Measurements from ENCODE around the gene TYK2. TPM values are rescaled to one million over a fixed set of nuclear protein-coding genes. Genes with fewer than 3 reads are reported as not detected.
A peak's percentile ranks its signal among the peaks of the same experiment; 100 is the strongest.
"Not testable (repeated sequence)": the region's sequence is repeated elsewhere in the genome, so short reads cannot be mapped to it uniquely, and the experiment has no call there.

The TYK2 gene
- total RNA-seq, 2 donors from 2014 or later: 241 to 267 TPM

GRCh38 chr19:10402441-10403038, 22.2 kb upstream of the TYK2 start:
- no peaks in the 10 kb centered on the region for H3K36me3 Mint-ChIP-seq (ENCODE audit: low read depth)
- peak overlapping the region; percentile 94 for H3K4me3 Mint-ChIP-seq
- DNase-seq: no peak
- ATAC-seq: no peak
- H3K27me3 Mint-ChIP-seq: no peaks in the 10 kb centered on the region
- no peaks in the 10 kb centered on the region for H3K9me3 ChIP-seq (ENCODE audit: control insufficient read depth, low read length, poor library complexity, severe bottlenecking)
- H3K4me1 Mint-ChIP-seq: peaks cover 51% of the 10 kb centered on the region
- peak overlapping the region; percentile 95 for H3K27ac Mint-ChIP-seq

GRCh38 chr19:10399878-10400277, 19.5 kb upstream of the TYK2 start:
- Mint-ChIP-seq H3K27me3 (no peaks in the 10 kb centered on the region), H3K4me1 (peaks cover 43% of the 10 kb centered on the region), H3K27ac (no peak overlapping the region), H3K4me3 (no peak overlapping the region), H3K36me3 (ENCODE audit: low read depth) (no peaks in the 10 kb centered on the region)
- ATAC-seq (no peak), DNase-seq (no peak)
- H3K9me3 ChIP-seq (ENCODE audit: control insufficient read depth, low read length, poor library complexity, severe bottlenecking): no peaks in the 10 kb centered on the region

GRCh38 chr19:10399340-10399739, 19.0 kb upstream of the TYK2 start:
- Mint-ChIP-seq H3K4me1 (peaks cover 39% of the 10 kb centered on the region), H3K27ac (peak overlapping the region; percentile 75)
- H3K27me3 Mint-ChIP-seq; H3K4me3 Mint-ChIP-seq; DNase-seq; H3K9me3 ChIP-seq (ENCODE audit: control insufficient read depth, low read length, poor library complexity, severe bottlenecking); H3K36me3 Mint-ChIP-seq (ENCODE audit: low read depth); ATAC-seq: not testable (repeated sequence)

- no peaks in the 10 kb centered on the region for H3K36me3 Mint-ChIP-seq (ENCODE audit: low read depth)
- peak overlapping the region; percentile 75 for H3K27ac Mint-ChIP-seq
- DNase-seq: no peak
- H3K27me3 Mint-ChIP-seq: no peaks in the 10 kb centered on the region
- H3K9me3 ChIP-seq (ENCODE audit: control insufficient read depth, low read length, poor library complexity, severe bottlenecking): no peaks in the 10 kb centered on the region
- H3K4me1 Mint-ChIP-seq: peaks cover 39% of the 10 kb centered on the region
- H3K4me3 Mint-ChIP-seq: no peak overlapping the region
- ATAC-seq: no peak
These were observed 18.4 kb upstream of the TYK2 start for GRCh38 chr19:10398819-10399218.

GRCh38 chr19:10395917-10396316, 15.5 kb upstream of the TYK2 start:
- Mint-ChIP-seq H3K27ac (peak overlapping the region; percentile 54), H3K36me3 (ENCODE audit: low read depth) (no peaks in the 10 kb centered on the region), H3K4me1 (peaks cover 19% of the 10 kb centered on the region), H3K4me3 (peak overlapping the region; percentile 36), H3K27me3 (no peaks in the 10 kb centered on the region)
- DNase-seq (no peak), ATAC-seq (no peak)
- no peaks in the 10 kb centered on the region for H3K9me3 ChIP-seq (ENCODE audit: control insufficient read depth, low read length, poor library complexity, severe bottlenecking)

- Mint-ChIP-seq H3K27ac (peak overlapping the region; percentile 54), H3K4me3 (no peak overlapping the region), H3K36me3 (ENCODE audit: low read depth) (no peaks in the 10 kb centered on the region), H3K4me1 (peaks cover 22% of the 10 kb centered on the region), H3K27me3 (no peaks in the 10 kb centered on the region)
- no peaks in the 10 kb centered on the region for H3K9me3 ChIP-seq (ENCODE audit: control insufficient read depth, low read length, poor library complexity, severe bottlenecking)
- ATAC-seq (no peak), DNase-seq (no peak)
These were observed 15.1 kb upstream of the TYK2 start for GRCh38 chr19:10395436-10395835.

- Mint-ChIP-seq H3K27ac (no peak overlapping the region), H3K4me3 (no peak overlapping the region), H3K27me3 (no peaks in the 10 kb centered on the region), H3K4me1 (peaks cover 23% of the 10 kb centered on the region), H3K36me3 (ENCODE audit: low read depth) (no peaks in the 10 kb centered on the region)
- DNase-seq (no peak), ATAC-seq (no peak)
- H3K9me3 ChIP-seq (ENCODE audit: control insufficient read depth, low read length, poor library complexity, severe bottlenecking): no peaks in the 10 kb centered on the region
These were observed 14.6 kb upstream of the TYK2 start for GRCh38 chr19:10395003-10395402.

GRCh38 chr19:10393137-10393536, 12.8 kb upstream of the TYK2 start:
- Mint-ChIP-seq H3K36me3 (ENCODE audit: low read depth) (no peaks in the 10 kb centered on the region), H3K4me1 (peaks cover 21% of the 10 kb centered on the region), H3K27ac (no peak overlapping the region), H3K4me3 (no peak overlapping the region), H3K27me3 (no peaks in the 10 kb centered on the region)
- no peak for DNase-seq
- no peaks in the 10 kb centered on the region for H3K9me3 ChIP-seq (ENCODE audit: control insufficient read depth, low read length, poor library complexity, severe bottlenecking)
- no peak for ATAC-seq

GRCh38 chr19:10392120-10392519, 11.7 kb upstream of the TYK2 start:
- ATAC-seq (no peak), DNase-seq (no peak)
- Mint-ChIP-seq H3K4me1 (peaks cover 14% of the 10 kb centered on the region), H3K36me3 (ENCODE audit: low read depth) (no peaks in the 10 kb centered on the region), H3K27me3 (no peaks in the 10 kb centered on the region), H3K27ac (no peak overlapping the region), H3K4me3 (no peak overlapping the region)
- H3K9me3 ChIP-seq (ENCODE audit: control insufficient read depth, low read length, poor library complexity, severe bottlenecking): no peaks in the 10 kb centered on the region

- Mint-ChIP-seq H3K4me3 (no peak overlapping the region), H3K4me1 (peaks cover 10% of the 10 kb centered on the region), H3K27ac (peak overlapping the region; percentile 77), H3K27me3 (no peaks in the 10 kb centered on the region), H3K36me3 (ENCODE audit: low read depth) (no peaks in the 10 kb centered on the region)
- H3K9me3 ChIP-seq (ENCODE audit: control insufficient read depth, low read length, poor library complexity, severe bottlenecking): no peaks in the 10 kb centered on the region
- ATAC-seq (peak; percentile 51), DNase-seq (peak; percentile 45 to 49 (median 45))
These were observed 10.4 kb upstream of the TYK2 start for GRCh38 chr19:10390652-10391286.

GRCh38 chr19:10389863-10390262, 9.5 kb upstream of the TYK2 start:
- Mint-ChIP-seq H3K4me1 (peaks cover 10% of the 10 kb centered on the region), H3K27me3 (no peaks in the 10 kb centered on the region), H3K27ac (peak overlapping the region; percentile 77), H3K36me3 (ENCODE audit: low read depth) (no peaks in the 10 kb centered on the region), H3K4me3 (no peak overlapping the region)
- no peak for ATAC-seq
- DNase-seq: no peak
- H3K9me3 ChIP-seq (ENCODE audit: control insufficient read depth, low read length, poor library complexity, severe bottlenecking): no peaks in the 10 kb centered on the region

- H3K27ac Mint-ChIP-seq: peak overlapping the region; percentile 47
- peak overlapping the region; percentile 36 for H3K4me3 Mint-ChIP-seq
- ATAC-seq (peak; percentile 68), DNase-seq (peak; percentile 65 to 74 (median 70))
- H3K36me3 Mint-ChIP-seq (ENCODE audit: low read depth): no peaks in the 10 kb centered on the region
- H3K4me1 Mint-ChIP-seq: peaks cover 10% of the 10 kb centered on the region
- no peaks in the 10 kb centered on the region for H3K27me3 Mint-ChIP-seq
- H3K9me3 ChIP-seq (ENCODE audit: control insufficient read depth, low read length, poor library complexity, severe bottlenecking): no peaks in the 10 kb centered on the region
These were observed 8.6 kb upstream of the TYK2 start for GRCh38 chr19:10388957-10389356.

GRCh38 chr19:10384580-10384979, 4.2 kb upstream of the TYK2 start:
- no peak for DNase-seq
- no peak overlapping the region for H3K27ac Mint-ChIP-seq
- no peaks in the 10 kb centered on the region for H3K9me3 ChIP-seq (ENCODE audit: control insufficient read depth, low read length, poor library complexity, severe bottlenecking)
- H3K4me1 Mint-ChIP-seq: peaks cover 16% of the 10 kb centered on the region
- H3K27me3 Mint-ChIP-seq: no peaks in the 10 kb centered on the region
- no peak overlapping the region for H3K4me3 Mint-ChIP-seq
- peaks cover 2% of the 10 kb centered on the region for H3K36me3 Mint-ChIP-seq (ENCODE audit: low read depth)
- ATAC-seq: no peak

GRCh38 chr19:10383223-10383499, 2.8 kb upstream of the TYK2 start:
- not testable (repeated sequence) for H3K36me3 Mint-ChIP-seq (ENCODE audit: low read depth); ATAC-seq; DNase-seq; H3K4me3 Mint-ChIP-seq; H3K9me3 ChIP-seq (ENCODE audit: control insufficient read depth, low read length, poor library complexity, severe bottlenecking); H3K27me3 Mint-ChIP-seq; H3K27ac Mint-ChIP-seq
- peaks cover 17% of the 10 kb centered on the region for H3K4me1 Mint-ChIP-seq

Measured in T-helper 17 cell (primary cell).